Naive thymus-derived CD8-positive, alpha-beta T cell (primary cell): Measurements from ENCODE around the gene LRRN3. TPM values are rescaled to one million over a fixed set of nuclear protein-coding genes. Genes with fewer than 3 reads are reported as not detected.

ENCODE experiments used
- ATAC-seq, 2 donors: fragments of 150-1000 bp; cut with Tn5 transposase in 1 of 2; sonication (Bioruptor Pico), chemical (Tn5 transposase) in 1 of 2; 1 replicate in 1 of 2; 2 replicates in 1 of 2; pipeline ENCODE4 v1.10.0; 2021; ENCODE audit warnings: mild to moderate bottlenecking in 2 of 2, moderate library complexity in 2 of 2
- POLR2A ChIA-PET: fragments of 350-600 bp; sonication (Branson Sonifier 250); formaldehyde crosslinking; loops from one replicate; lab custom pipeline; 2021; ENCODE audit warnings: antibody characterized with exemption; lab: Charles Lee
- DNase-seq, 10 donors: peaks; one replicate each; pipeline versions ENCODE4 v3.0.0 to v3.0.0-alpha.2; 2020 to 2022
- H3K27ac Mint-ChIP-seq, 10 donors: one replicate each; pipeline ENCODE4 v1.8.0; 2020 to 2022; ENCODE audit warnings: mild to moderate bottlenecking in 10 of 10, mixed read lengths in 10 of 10, moderate library complexity in 4 of 10, inconsistent platforms in 1 of 10
- H3K27me3 Mint-ChIP-seq, 5 donors: one replicate each; pipeline ENCODE4 v1.8.0; 2021 to 2022; ENCODE audit warnings: mixed read lengths in 5 of 5
- H3K36me3 Mint-ChIP-seq, 3 donors: one replicate each; pipeline ENCODE4 v1.8.0; 2020 to 2022; ENCODE audit warnings: mixed read lengths in 3 of 3, mild to moderate bottlenecking in 2 of 3, inconsistent platforms in 1 of 3
- H3K4me1 Mint-ChIP-seq, 4 donors: one replicate each; pipeline ENCODE4 v1.8.0; 2021 to 2022; ENCODE audit warnings: mixed read lengths in 4 of 4
- H3K4me3 Mint-ChIP-seq, 10 donors: one replicate each; pipeline ENCODE4 v1.8.0; 2020 to 2022; ENCODE audit warnings: mild to moderate bottlenecking in 10 of 10, mixed read lengths in 10 of 10, moderate library complexity in 6 of 10, inconsistent platforms in 1 of 10
- H3K9me3 Mint-ChIP-seq, 9 donors: one replicate each; pipeline ENCODE4 v1.8.0; 2020 to 2022; ENCODE audit warnings: mixed read lengths in 9 of 9, mild to moderate bottlenecking in 3 of 9, inconsistent platforms in 1 of 9, moderate library complexity in 1 of 9
- polyA plus RNA-seq, 3 donors: library from polyadenylated mRNA; unstranded; fragments of 300-500 nt; fragmentation: Illumina TruSeq; gene quantifications; one replicate each; pipeline ENCODE4 v1.2.3, GENCODE V29; 2021
- total RNA-seq, 8 experiments: library from RNA in 2 of 8; stranded (reverse) in 2 of 8; gene quantifications; one replicate each; pipeline ENCODE4 v1.2.3 and lab custom pipeline; 2021 to 2026

Gene LRRN3
- total and polyA plus RNA-seq, 5 experiments from 2014 or later, result 127 to 337 (median 241) TPM

GRCh38 chr7:111108000-111108399 is 17.1 kb downstream of the LRRN3 start:
- Mint-ChIP-seq H3K9me3 (no peaks in the 10 kb centered on the region), H3K36me3 (peaks cover 18 to 91% (median 42%) of the 10 kb centered on the region in 3 donors), H3K27ac (peak overlapping the region in 6 of 10 donors; percentile 14 to 67 (median 26)), H3K4me1 (peaks cover 27 to 69% (median 62%) of the 10 kb centered on the region in 4 donors), H3K27me3 (no peaks in the 10 kb centered on the region), H3K4me3 (peak overlapping the region in 2 of 10 donors; percentile 5 to 24)
- POLR2A ChIA-PET, result no interaction called here
- no peak for DNase-seq
- ATAC-seq, result no peak

GRCh38 chr7:111108496-111108895 is 17.6 kb downstream of the LRRN3 start:
- Mint-ChIP-seq H3K36me3 (peaks cover 17 to 91% (median 42%) of the 10 kb centered on the region in 3 donors), H3K4me1 (peaks cover 27 to 69% (median 62%) of the 10 kb centered on the region in 4 donors), H3K9me3 (no peaks in the 10 kb centered on the region), H3K4me3 (peak overlapping the region in 1 of 10 donors; percentile 8), H3K27ac (peak overlapping the region in 1 of 10 donors; percentile 67), H3K27me3 (no peaks in the 10 kb centered on the region)
- DNase-seq (no peak), ATAC-seq (no peak)
- POLR2A ChIA-PET, result interaction anchor here (0.7 kb wide), 1 partner anchor 21 kb away, joined by 4 read pairs; no protein-coding TSS in a partner anchor

- POLR2A ChIA-PET, result no interaction called here
- Mint-ChIP-seq H3K4me3 (no peak overlapping the region), H3K36me3 (peaks cover 13 to 92% (median 65%) of the 10 kb centered on the region in 3 donors), H3K4me1 (peaks cover 13 to 48% (median 36%) of the 10 kb centered on the region in 4 donors), H3K9me3 (peaks cover 0 to under 1% (median 0%) of the 10 kb centered on the region in 9 donors), H3K27me3 (no peaks in the 10 kb centered on the region), H3K27ac (peak overlapping the region in 9 of 10 donors; percentile 13 to 87 (median 46))
- no peak for ATAC-seq
- DNase-seq, result no peak
Measured at GRCh38 chr7:111112439-111112838, 21.5 kb downstream of the LRRN3 start.

GRCh38 chr7:111113263-111114017 is 22.5 kb downstream of the LRRN3 start:
- Mint-ChIP-seq H3K27ac (peak overlapping the region in 8 of 10 donors; percentile 9 to 87 (median 38)), H3K9me3 (peaks cover 0 to 7% (median 0%) of the 10 kb centered on the region in 9 donors), H3K4me1 (peaks cover 13 to 46% (median 32%) of the 10 kb centered on the region in 4 donors), H3K27me3 (no peaks in the 10 kb centered on the region), H3K4me3 (peak overlapping the region in 1 of 10 donors; percentile 27), H3K36me3 (peaks cover 15 to 94% (median 73%) of the 10 kb centered on the region in 3 donors)
- no peak for DNase-seq
- POLR2A ChIA-PET, result no interaction called here
- ATAC-seq, result peak; percentile 56 to 67

GRCh38 chr7:111115966-111116365 is 25.0 kb downstream of the LRRN3 start:
- POLR2A ChIA-PET, result interaction anchor here (1.1 kb wide), 1 partner anchor 10 kb away, joined by 4 read pairs; no protein-coding TSS in a partner anchor
- H3K9me3 Mint-ChIP-seq, result peaks cover 0 to 27% (median 9%) of the 10 kb centered on the region in 9 donors
- H3K4me3 Mint-ChIP-seq, result peak overlapping the region in 1 of 10 donors; percentile 13
- H3K27me3 Mint-ChIP-seq, result no peaks in the 10 kb centered on the region
- peak overlapping the region in 8 of 10 donors; percentile 22 to 78 (median 54) for H3K27ac Mint-ChIP-seq
- ATAC-seq (no peak), DNase-seq (no peak)
- peaks cover 11 to 44% (median 24%) of the 10 kb centered on the region in 4 donors for H3K4me1 Mint-ChIP-seq
- H3K36me3 Mint-ChIP-seq, result peaks cover 36 to 96% (median 83%) of the 10 kb centered on the region in 3 donors

- Mint-ChIP-seq H3K4me3 (no peak overlapping the region), H3K36me3 (peaks cover 22 to 32% (median 24%) of the 10 kb centered on the region in 3 donors), H3K9me3 (peaks cover 0 to 61% (median 16%) of the 10 kb centered on the region in 9 donors), H3K4me1 (no peaks in the 10 kb centered on the region), H3K27ac (no peak overlapping the region), H3K27me3 (no peaks in the 10 kb centered on the region)
- POLR2A ChIA-PET, result no interaction called here
- ATAC-seq (no peak), DNase-seq (no peak)
Measured at GRCh38 chr7:111126987-111127386, 36.1 kb downstream of the LRRN3 start.

GRCh38 chr7:111129435-111129834 is 38.5 kb downstream of the LRRN3 start:
- H3K36me3 Mint-ChIP-seq, result peaks cover 4 to 13% (median 9%) of the 10 kb centered on the region in 3 donors
- H3K4me1 Mint-ChIP-seq, result peaks cover 0 to 5% (median 0%) of the 10 kb centered on the region in 4 donors
- DNase-seq (no peak), ATAC-seq (no peak)
- H3K27ac Mint-ChIP-seq, result peak overlapping the region in 1 of 10 donors; percentile 25
- POLR2A ChIA-PET, result no interaction called here
- peaks cover 0 to 44% (median 6%) of the 10 kb centered on the region in 9 donors for H3K9me3 Mint-ChIP-seq
- H3K27me3 Mint-ChIP-seq, result no peaks in the 10 kb centered on the region
- H3K4me3 Mint-ChIP-seq, result no peak overlapping the region

- Mint-ChIP-seq H3K27me3 (no peaks in the 10 kb centered on the region), H3K4me3 (no peak overlapping the region), H3K27ac (no peak overlapping the region), H3K4me1 (peaks cover 2 to 8% (median 5%) of the 10 kb centered on the region in 4 donors), H3K36me3 (peaks cover 0 to 4% (median 0%) of the 10 kb centered on the region in 3 donors), H3K9me3 (peaks cover 0 to 24% (median 2%) of the 10 kb centered on the region in 9 donors)
- DNase-seq, result no peak
- POLR2A ChIA-PET, result interaction anchor here (1.2 kb wide), 1 partner anchor 10 kb away, joined by 3 read pairs; no protein-coding TSS in a partner anchor
- no peak for ATAC-seq
Measured at GRCh38 chr7:111132833-111133232, 41.9 kb downstream of the LRRN3 start.

- H3K4me3 Mint-ChIP-seq, result peak overlapping the region in 7 of 10 donors; percentile 29 to 61 (median 38)
- peak overlapping the region in 7 of 10 donors; percentile 6 to 83 (median 63) for H3K27ac Mint-ChIP-seq
- peaks cover 12 to 28% (median 22%) of the 10 kb centered on the region in 4 donors for H3K4me1 Mint-ChIP-seq
- no peaks in the 10 kb centered on the region for H3K27me3 Mint-ChIP-seq
- no peak for DNase-seq
- peaks cover 0 to 2% (median 0%) of the 10 kb centered on the region in 9 donors for H3K9me3 Mint-ChIP-seq
- no peaks in the 10 kb centered on the region for H3K36me3 Mint-ChIP-seq
- peak; percentile 52 to 56 for ATAC-seq
- POLR2A ChIA-PET, result interaction anchor here (1.3 kb wide), 1 partner anchor 7 kb away, joined by 3 read pairs; no protein-coding TSS in a partner anchor
Measured at GRCh38 chr7:111137296-111138192, 46.6 kb downstream of the LRRN3 start.

- POLR2A ChIA-PET, result interaction anchor here (1.3 kb wide), 1 partner anchor 8 kb away, joined by 3 read pairs; no protein-coding TSS in a partner anchor
- ATAC-seq (peak; percentile 86 to 94), DNase-seq (peak; percentile 11 to 72 (median 48))
- H3K4me3 Mint-ChIP-seq, result peak overlapping the region in 8 of 10 donors; percentile 18 to 61 (median 36)
- H3K27me3 Mint-ChIP-seq, result no peaks in the 10 kb centered on the region
- no peaks in the 10 kb centered on the region for H3K36me3 Mint-ChIP-seq
- peak overlapping the region in 9 of 10 donors; percentile 34 to 83 (median 67) for H3K27ac Mint-ChIP-seq
- H3K4me1 Mint-ChIP-seq, result peaks cover 12 to 24% (median 22%) of the 10 kb centered on the region in 4 donors
- no peaks in the 10 kb centered on the region for H3K9me3 Mint-ChIP-seq
Measured at GRCh38 chr7:111138193-111138569, 47.3 kb downstream of the LRRN3 start.

GRCh38 chr7:111138586-111138985 is 47.7 kb downstream of the LRRN3 start:
- H3K36me3 Mint-ChIP-seq, result no peaks in the 10 kb centered on the region
- H3K9me3 Mint-ChIP-seq, result no peaks in the 10 kb centered on the region
- H3K27me3 Mint-ChIP-seq, result no peaks in the 10 kb centered on the region
- peak overlapping the region in 8 of 10 donors; percentile 34 to 83 (median 66) for H3K27ac Mint-ChIP-seq
- DNase-seq (no peak), ATAC-seq (no peak)
- POLR2A ChIA-PET, result interaction anchor here (1.3 kb wide), 1 partner anchor 8 kb away, joined by 3 read pairs; no protein-coding TSS in a partner anchor
- H3K4me3 Mint-ChIP-seq, result peak overlapping the region in 6 of 10 donors; percentile 18 to 49 (median 34)
- peaks cover 12 to 23% (median 22%) of the 10 kb centered on the region in 4 donors for H3K4me1 Mint-ChIP-seq
